ENCODE results near the gene CHGA. TPM values are rescaled to one million over a fixed set of nuclear protein-coding genes. Genes with fewer than 3 reads are reported as not detected.

Gene CHGA, protein sequence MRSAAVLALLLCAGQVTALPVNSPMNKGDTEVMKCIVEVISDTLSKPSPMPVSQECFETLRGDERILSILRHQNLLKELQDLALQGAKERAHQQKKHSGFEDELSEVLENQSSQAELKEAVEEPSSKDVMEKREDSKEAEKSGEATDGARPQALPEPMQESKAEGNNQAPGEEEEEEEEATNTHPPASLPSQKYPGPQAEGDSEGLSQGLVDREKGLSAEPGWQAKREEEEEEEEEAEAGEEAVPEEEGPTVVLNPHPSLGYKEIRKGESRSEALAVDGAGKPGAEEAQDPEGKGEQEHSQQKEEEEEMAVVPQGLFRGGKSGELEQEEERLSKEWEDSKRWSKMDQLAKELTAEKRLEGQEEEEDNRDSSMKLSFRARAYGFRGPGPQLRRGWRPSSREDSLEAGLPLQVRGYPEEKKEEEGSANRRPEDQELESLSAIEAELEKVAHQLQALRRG
- total RNA-seq (2013), result 0.31 TPM
- polyA plus RNA-seq (not detected), polyA minus RNA-seq (not detected in 2 replicates), total RNA-seq (0 to 11.5 (median 0.08) reads per million in 11 experiments)

DNA sequence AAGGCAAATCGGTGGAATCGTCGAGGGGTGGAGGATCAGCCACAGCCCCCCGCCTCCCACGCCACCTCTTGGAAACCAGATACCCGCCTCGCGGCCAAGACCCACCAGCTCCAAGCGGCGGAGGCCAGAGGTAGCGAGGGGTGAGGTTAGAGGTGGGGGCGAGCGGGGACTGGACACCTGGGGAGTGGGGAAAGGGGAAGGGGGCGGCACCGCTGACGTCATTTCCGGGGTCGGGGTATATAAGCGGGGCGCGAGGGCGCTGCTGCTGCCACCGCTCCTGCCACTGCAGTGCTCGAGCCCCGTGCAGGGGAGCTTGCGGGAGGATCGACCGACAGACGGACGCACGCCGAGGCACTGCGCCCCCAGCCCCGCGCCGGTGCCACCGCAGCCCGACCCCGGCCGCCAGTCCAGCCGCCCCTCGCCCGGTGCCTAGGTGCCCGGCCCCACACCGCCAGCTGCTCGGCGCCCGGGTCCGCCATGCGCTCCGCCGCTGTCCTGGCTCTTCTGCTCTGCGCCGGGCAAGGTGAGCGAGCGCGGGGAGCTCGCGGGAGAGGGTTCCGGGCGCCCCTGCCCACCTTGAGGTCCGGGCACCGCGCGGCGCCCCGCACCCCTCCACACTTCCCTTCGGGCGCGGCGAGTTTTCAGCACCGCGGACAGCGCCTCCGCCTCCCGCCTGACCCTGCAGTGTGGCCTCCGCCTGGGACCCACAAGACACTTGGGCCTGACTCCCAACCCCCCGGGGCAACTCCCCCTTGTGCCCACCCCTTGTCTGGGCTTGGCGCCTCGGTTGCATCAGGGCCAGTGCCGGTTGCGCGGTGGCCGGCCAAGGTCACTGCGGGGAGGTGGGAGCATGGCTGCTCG lies at the start of gene CHGA:
TSS of gene CHGA (plus strand) at position 268 of the 861 bp plus-strand sequence. CDS start at position 478, 210 bp downstream.
- TF ChIP-seq CTCF (IDR thresholded peaks at IDR 0.05), result no peak
- Histone ChIP-seq H3K4me2 (replicated peaks; ENCODE audit: extremely low read depth, low read length, poor library complexity, severe bottlenecking) (no peak within 1 kb of the TSS), H3K27ac (ENCODE audit: low read depth in 1 of 2, low read length in 2 of 2) (no peak within 1 kb of the TSS), H3K9me3 (replicated peaks in 1 of 2; ENCODE audit: control insufficient read depth in 1 of 2, insufficient read depth in 1 of 2, low read length in 2 of 2) (no peaks in the 10 kb centered on the region), H4K20me1 (ENCODE audit: insufficient read depth, low read length) (peaks cover 4% of the 10 kb centered on the region), H3K27me3 (ENCODE audit: control insufficient read depth in 2 of 2, insufficient read depth in 2 of 2, low read length in 2 of 2) (peaks cover 5 to 15% of the 10 kb centered on the region in 2 donors), H3K9ac (ENCODE audit: insufficient read depth, low read length, poor library complexity, severe bottlenecking) (no peak within 1 kb of the TSS), H3K4me3 (replicated peaks in 1 of 3; ENCODE audit: low read depth in 2 of 3, low read length in 3 of 3) (no peak within 1 kb of the TSS), H2AFZ (ENCODE audit: insufficient read depth, low read depth, low read length, poor library complexity, severe bottlenecking) (no peak within 1 kb of the TSS), H3K36me3 (replicated peaks in 1 of 2; ENCODE audit: control insufficient read depth in 1 of 2, insufficient read depth in 2 of 2, low read length in 2 of 2) (no peaks in the 10 kb centered on the region), H3K79me2 (ENCODE audit: insufficient read depth, low read length) (no peaks in the 10 kb centered on the region), H3K4me1 (ENCODE audit: control insufficient read depth in 1 of 2, insufficient read depth in 2 of 2, low read length in 2 of 2) (no peaks in the 10 kb centered on the region)
- H3K4me1 Mint-ChIP-seq, result no peaks in the 10 kb centered on the region
- 5% methylated on average over 76 of the region's 86 CpGs for WGBS (ENCODE audit: insufficient coverage)
- peak; percentile 15 to 40 (median 28) for DNase-seq
- no peaks in the 10 kb centered on the region for H3K36me3 Mint-ChIP-seq
- H3K27ac Mint-ChIP-seq, result no peak within 1 kb of the TSS
- H3K27me3 Mint-ChIP-seq (ENCODE audit: low read depth in 3 of 3), result peaks cover 16 to 45% (median 36%) of the 10 kb centered on the region in 3 donors
- H3K9me3 Mint-ChIP-seq, result peaks cover 0 to 5% (median 0%) of the 10 kb centered on the region in 7 donors
- peak within 1 kb of the TSS; percentile 16 to 71 for H3K4me3 Mint-ChIP-seq
- intact Hi-C loops (cut with micrococcal nuclease), result no loop called here

DNA sequence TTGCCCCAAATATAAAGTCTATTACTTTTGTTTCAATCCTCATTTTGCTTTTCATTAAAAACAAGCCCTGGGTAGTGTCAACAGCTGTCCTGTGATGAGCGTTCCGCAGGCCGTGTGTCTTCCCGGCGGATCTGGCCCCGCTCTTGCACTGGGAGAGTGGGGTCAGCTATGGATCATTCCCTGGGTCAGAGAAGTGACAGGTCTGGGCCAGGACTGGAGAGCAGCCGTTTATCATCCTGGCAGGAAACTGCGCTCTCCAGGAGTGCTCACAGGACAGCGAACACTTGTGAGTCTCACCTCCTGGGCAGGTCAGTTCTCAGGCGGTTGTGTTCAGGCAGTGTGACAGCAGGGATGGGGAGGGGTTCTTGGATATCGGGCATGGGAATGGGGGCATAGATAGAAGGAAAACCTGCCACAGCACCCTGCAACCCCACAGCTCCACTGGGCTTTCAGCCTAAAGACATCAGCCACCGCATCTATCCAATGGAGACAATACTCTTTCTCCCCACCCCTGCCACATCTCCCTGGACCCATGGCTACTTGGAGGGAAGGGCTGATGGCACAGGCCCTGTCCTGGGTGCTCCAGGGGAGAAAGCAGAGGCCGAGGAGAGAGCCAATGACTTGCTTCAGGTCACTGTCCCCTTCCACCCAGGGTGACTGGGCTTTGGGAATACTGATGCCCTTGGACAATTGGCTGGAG lies 47.8 kb upstream of the CHGA start:
- no peaks in the 10 kb centered on the region for H3K79me2 ChIP-seq (ENCODE audit: insufficient read depth, low read length)
- H2AFZ ChIP-seq (ENCODE audit: insufficient read depth, low read depth, low read length, poor library complexity, severe bottlenecking), result no peak overlapping the region
- Mint-ChIP-seq H3K36me3 (no peaks in the 10 kb centered on the region), H3K4me1 (no peaks in the 10 kb centered on the region), H3K9me3 (no peaks in the 10 kb centered on the region), H3K27ac (no peak overlapping the region), H3K4me3 (no peak overlapping the region), H3K27me3 (ENCODE audit: low read depth in 3 of 3) (peaks cover 7 to 18% (median 18%) of the 10 kb centered on the region in 3 donors)
- no peaks in the 10 kb centered on the region for H3K4me1 ChIP-seq (ENCODE audit: control insufficient read depth in 1 of 2, insufficient read depth in 2 of 2, low read length in 2 of 2)
- H3K9me3 ChIP-seq (replicated peaks in 1 of 2; ENCODE audit: control insufficient read depth in 1 of 2, insufficient read depth in 1 of 2, low read length in 2 of 2), result no peaks in the 10 kb centered on the region
- no peak for TF ChIP-seq CTCF (IDR thresholded peaks at IDR 0.05)
- no peaks in the 10 kb centered on the region for H4K20me1 ChIP-seq (ENCODE audit: insufficient read depth, low read length)
- H3K27ac ChIP-seq (ENCODE audit: low read depth in 1 of 2, low read length in 2 of 2), result no peak overlapping the region
- H3K27me3 ChIP-seq (ENCODE audit: control insufficient read depth in 2 of 2, insufficient read depth in 2 of 2, low read length in 2 of 2), result peaks cover 2 to 15% of the 10 kb centered on the region in 2 donors
- no peak overlapping the region for H3K4me3 ChIP-seq (replicated peaks in 1 of 3; ENCODE audit: low read depth in 2 of 3, low read length in 3 of 3)
- 65% methylated on average over 9 of the region's 13 CpGs for WGBS (ENCODE audit: insufficient coverage)
- no peak overlapping the region for H3K4me2 ChIP-seq (replicated peaks; ENCODE audit: extremely low read depth, low read length, poor library complexity, severe bottlenecking)
- intact Hi-C loops (cut with micrococcal nuclease), result no loop called here
- H3K36me3 ChIP-seq (replicated peaks in 1 of 2; ENCODE audit: control insufficient read depth in 1 of 2, insufficient read depth in 2 of 2, low read length in 2 of 2), result no peaks in the 10 kb centered on the region
- DNase-seq, result no peak
- no peak overlapping the region for H3K9ac ChIP-seq (ENCODE audit: insufficient read depth, low read length, poor library complexity, severe bottlenecking)
